ENCODE data around the gene AHCYL2.

DNA sequence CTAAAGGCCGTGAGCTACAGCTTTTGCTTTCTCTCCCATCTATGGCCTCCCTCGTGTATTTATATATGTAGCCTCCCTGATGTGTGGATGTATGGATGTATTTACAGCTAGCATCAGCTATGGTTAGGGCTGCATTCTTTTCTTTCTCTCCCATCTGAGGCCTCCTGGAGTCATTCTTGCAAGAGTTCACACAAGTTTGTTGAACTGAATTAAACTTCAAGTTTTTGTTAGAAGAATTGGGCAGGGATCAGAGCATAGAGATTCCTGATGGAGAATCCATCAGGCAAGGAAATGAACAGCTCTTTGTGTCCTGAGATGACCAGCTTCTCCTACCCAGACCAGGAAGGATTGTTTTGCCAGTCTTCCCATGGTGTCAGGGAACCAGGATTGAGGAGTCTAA is 60.3 kb downstream of the AHCYL2 start:
- TF ChIP-seq RAD21 (conservative IDR thresholded peaks at IDR 0.05) (no peak), TAF1 (IDR thresholded peaks at IDR 0.05; ENCODE audit: low read depth) (no peak), POLR2AphosphoS5 (IDR thresholded peaks at IDR 0.05) (no peak)
- TF ChIP-seq, protein P1, sequence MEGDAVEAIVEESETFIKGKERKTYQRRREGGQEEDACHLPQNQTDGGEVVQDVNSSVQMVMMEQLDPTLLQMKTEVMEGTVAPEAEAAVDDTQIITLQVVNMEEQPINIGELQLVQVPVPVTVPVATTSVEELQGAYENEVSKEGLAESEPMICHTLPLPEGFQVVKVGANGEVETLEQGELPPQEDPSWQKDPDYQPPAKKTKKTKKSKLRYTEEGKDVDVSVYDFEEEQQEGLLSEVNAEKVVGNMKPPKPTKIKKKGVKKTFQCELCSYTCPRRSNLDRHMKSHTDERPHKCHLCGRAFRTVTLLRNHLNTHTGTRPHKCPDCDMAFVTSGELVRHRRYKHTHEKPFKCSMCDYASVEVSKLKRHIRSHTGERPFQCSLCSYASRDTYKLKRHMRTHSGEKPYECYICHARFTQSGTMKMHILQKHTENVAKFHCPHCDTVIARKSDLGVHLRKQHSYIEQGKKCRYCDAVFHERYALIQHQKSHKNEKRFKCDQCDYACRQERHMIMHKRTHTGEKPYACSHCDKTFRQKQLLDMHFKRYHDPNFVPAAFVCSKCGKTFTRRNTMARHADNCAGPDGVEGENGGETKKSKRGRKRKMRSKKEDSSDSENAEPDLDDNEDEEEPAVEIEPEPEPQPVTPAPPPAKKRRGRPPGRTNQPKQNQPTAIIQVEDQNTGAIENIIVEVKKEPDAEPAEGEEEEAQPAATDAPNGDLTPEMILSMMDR (IDR thresholded peaks at IDR 0.05; ENCODE audit: poor library complexity, severe bottlenecking) = no peak

Measured in neural cell (in vitro differentiated cells).